HG03060 (cell line): ENCODE measurements around the gene CAB39.

Source experiments
- ATAC-seq: cut with Tn5 transposase; IDR thresholded peaks from one replicate; pipeline ENCODE4 v1.9.1; 2021; ENCODE audit warnings: low read depth, moderate number of reproducible peaks; ENCODE audit not compliant: unreplicated experiment

CAB39 gene

GRCh38 chr2:230712443-230713330 lies at the start of gene CAB39:
Gene CAB39, plus strand, starts transcription at chr2:230712842. Its CDS starts 47,160 bp downstream, at chr2:230760002.
- ATAC-seq, result peak; percentile 55

- ATAC-seq, result no peak
These were observed 48.5 kb upstream of the CAB39 start for GRCh38 chr2:230664128-230664527.

- no peak for ATAC-seq
These were observed 47.8 kb upstream of the CAB39 start for GRCh38 chr2:230664844-230665243.

GRCh38 chr2:230665263-230665691 lies 47.4 kb upstream of the CAB39 start:
- no peak for ATAC-seq

GRCh38 chr2:230666446-230666845 lies 46.2 kb upstream of the CAB39 start:
- no peak for ATAC-seq

GRCh38 chr2:230666885-230667712 lies 45.5 kb upstream of the CAB39 start:
- no peak for ATAC-seq

GRCh38 chr2:230668184-230668938 lies 44.3 kb upstream of the CAB39 start:
- ATAC-seq, result peak; percentile 28

GRCh38 chr2:230668939-230669303 lies 43.7 kb upstream of the CAB39 start:
- peak; percentile 20 for ATAC-seq

GRCh38 chr2:230669386-230669950 lies 43.2 kb upstream of the CAB39 start:
- ATAC-seq, result no peak

- no peak for ATAC-seq
These were observed 41.5 kb upstream of the CAB39 start for GRCh38 chr2:230671117-230671516.

- no peak for ATAC-seq
These were observed 39.8 kb upstream of the CAB39 start for GRCh38 chr2:230672836-230673235.

- no peak for ATAC-seq
These were observed 38.2 kb upstream of the CAB39 start for GRCh38 chr2:230674401-230674800.

- no peak for ATAC-seq
These were observed 37.5 kb upstream of the CAB39 start for GRCh38 chr2:230674966-230675672.

GRCh38 chr2:230676546-230676945 lies 36.1 kb upstream of the CAB39 start:
- no peak for ATAC-seq

- ATAC-seq, result no peak
These were observed 35.3 kb upstream of the CAB39 start for GRCh38 chr2:230677201-230677946.

GRCh38 chr2:230678018-230678417 lies 34.6 kb upstream of the CAB39 start:
- ATAC-seq, result no peak

GRCh38 chr2:230678451-230678850 lies 34.2 kb upstream of the CAB39 start:
- ATAC-seq, result no peak

- ATAC-seq, result no peak
These were observed 32.0 kb upstream of the CAB39 start for GRCh38 chr2:230680463-230681170.

GRCh38 chr2:230681171-230681545 lies 31.5 kb upstream of the CAB39 start:
- no peak for ATAC-seq
